Sigmoid colon (tissue), 7 donors: ENCODE results near the gene RNF17. TPM values are rescaled to one million over a fixed set of nuclear protein-coding genes. Genes with fewer than 3 reads are reported as not detected.

Source experiments
- DNase-seq: peaks from one replicate; pipeline ENCODE4 v3.0.0-alpha.2; 2019
- H3K27ac ChIP-seq, 4 donors: fragments of 200-600 bp; sonication (generic); one replicate each; pipeline ENCODE4 v1.5.1; 2016 to 2019; ENCODE audit warnings: mild to moderate bottlenecking in 1 of 4
- H3K27me3 ChIP-seq, 3 donors: fragments of 200-600 bp; sonication (generic); one replicate each; pipeline ENCODE4 v1.5.1; 2019; ENCODE audit warnings: mild to moderate bottlenecking in 1 of 3
- H3K36me3 ChIP-seq, 4 donors: fragments of 200-600 bp; sonication (generic); one replicate each; pipeline ENCODE4 v1.5.1; 2016 to 2019
- H3K4me1 ChIP-seq, 4 donors: fragments of 200-600 bp; sonication (generic); one replicate each; pipeline ENCODE4 v1.5.1; 2017 to 2019
- H3K4me3 ChIP-seq, 4 donors: fragments of 200-600 bp; sonication (generic); one replicate each; pipeline ENCODE4 v1.5.1; 2017 to 2019; ENCODE audit warnings: mild to moderate bottlenecking in 2 of 4, moderate library complexity in 1 of 4
- H3K9me3 ChIP-seq, 4 donors: fragments of 200-600 bp in 3 of 4; sonication (generic) in 3 of 4; one replicate each; pipeline versions ENCODE4 v1.5.1 to v1.6.1; 2013 to 2019
- CTCF ChIP-seq, 4 experiments: fragments of 450-650 bp in 3 of 4; fragments of 200-600 bp in 1 of 4; IDR thresholded peaks; one replicate each; pipeline ENCODE4 v1.5.1; 2016 to 2019; ENCODE audit warnings: antibody characterized with exemption in 4 of 4, mild to moderate bottlenecking in 3 of 4, moderate library complexity in 2 of 4
- EP300 ChIP-seq, 4 donors: sonication (generic); formaldehyde crosslinking; IDR thresholded peaks; one replicate each; pipeline ENCODE4 v1.6.1; 2017; ENCODE audit warnings: antibody characterized with exemption in 4 of 4
- POLR2A ChIP-seq, 2 donors: fragments of 450-650 bp; IDR thresholded peaks; one replicate each; pipeline ENCODE4 v1.6.1; 2016; ENCODE audit warnings: antibody characterized with exemption in 2 of 2, mild to moderate bottlenecking in 2 of 2, moderate library complexity in 2 of 2
- POLR2AphosphoS5 ChIP-seq, 4 donors: sonication (generic); formaldehyde crosslinking; IDR thresholded peaks; one replicate each; pipeline ENCODE4 v1.6.1; 2017; ENCODE audit warnings: antibody characterized with exemption in 4 of 4
- WGBS, 2 donors: extraction: QIAGEN DNeasy Blood & Tissue Kit; methylation state at CpG; one replicate each; pipeline ENCODE4 v1.1.7; 2013; 5-methylcytosine and 5-hydroxymethylcytosine counted together
- intact Hi-C: fragments of 100-400 bp; cut with DNase I; formaldehyde crosslinking; loops from one replicate; pipeline ENCODE4 v1.15.1; 2023
- polyA plus RNA-seq, 3 donors: library from polyadenylated mRNA; stranded (reverse); fragments of 200-250 nt; gene quantifications; one replicate each; pipeline ENCODE4 v1.2.3, GENCODE V29; 2013
- total RNA-seq, 4 donors: library from RNA; depleted of rRNA; stranded (reverse); fragments of >200 nt; gene quantifications; one replicate each; pipeline ENCODE4 v1.1.0, GENCODE V29; 2016
- donor health status: healthy with polysubstance abuse.
- donor health status: Bipolar disorder and iron deficiency.
- donor health status: healthy.

The RNF17 gene
- total and polyA plus RNA-seq, 7 donors = 0.16 to 1.4 (median 0.55) TPM; not detected in 4

GRCh38 chr13:24851546-24851945 lies 87.6 kb downstream of the RNF17 start:
- DNase-seq = no peak
- TF ChIP-seq EP300 (IDR thresholded peaks at IDR 0.05) (no peak), POLR2AphosphoS5 (IDR thresholded peaks at IDR 0.05) (no peak), CTCF (IDR thresholded peaks at IDR 0.05) (no peak), POLR2A (IDR thresholded peaks at IDR 0.05) (no peak)
- Histone ChIP-seq H3K4me1 (peaks cover 0 to 13% (median 8%) of the 10 kb centered on the region in 4 donors), H3K4me3 (no peak overlapping the region), H3K27ac (no peak overlapping the region), H3K27me3 (no peaks in the 10 kb centered on the region), H3K9me3 (no peaks in the 10 kb centered on the region), H3K36me3 (no peaks in the 10 kb centered on the region)
- WGBS, 2 donors = 43 to 65% methylated on average over 1 of the region's 1 CpG
- intact Hi-C loops = no loop called here

- Histone ChIP-seq H3K27me3 (no peaks in the 10 kb centered on the region), H3K4me3 (no peak overlapping the region), H3K4me1 (peaks cover 0 to 13% (median 8%) of the 10 kb centered on the region in 4 donors), H3K9me3 (no peaks in the 10 kb centered on the region), H3K36me3 (no peaks in the 10 kb centered on the region), H3K27ac (no peak overlapping the region)
- DNase-seq = no peak
- no peak for TF ChIP-seq EP300 (IDR thresholded peaks at IDR 0.05)
- TF ChIP-seq POLR2AphosphoS5 (IDR thresholded peaks at IDR 0.05) = no peak
- TF ChIP-seq POLR2A (IDR thresholded peaks at IDR 0.05) = no peak
- no peak for TF ChIP-seq CTCF (IDR thresholded peaks at IDR 0.05)
- intact Hi-C loops = no loop called here
These were observed 90.3 kb downstream of the RNF17 start for GRCh38 chr13:24854311-24854710.

GRCh38 chr13:24858953-24859352 lies 95.0 kb downstream of the RNF17 start:
- WGBS, 2 donors = 78 to 84% methylated on average over 5 of the region's 5 CpGs
- no peaks in the 10 kb centered on the region for H3K9me3 ChIP-seq
- TF ChIP-seq CTCF (IDR thresholded peaks at IDR 0.05) = no peak
- TF ChIP-seq POLR2A (IDR thresholded peaks at IDR 0.05) = no peak
- TF ChIP-seq POLR2AphosphoS5 (IDR thresholded peaks at IDR 0.05) = no peak
- TF ChIP-seq EP300 (IDR thresholded peaks at IDR 0.05) = no peak
- no peak overlapping the region for H3K4me3 ChIP-seq
- no peak overlapping the region for H3K27ac ChIP-seq
- H3K4me1 ChIP-seq = no peaks in the 10 kb centered on the region
- intact Hi-C loops = no loop called here
- no peaks in the 10 kb centered on the region for H3K27me3 ChIP-seq
- no peaks in the 10 kb centered on the region for H3K36me3 ChIP-seq
- DNase-seq = no peak

- intact Hi-C loops = no loop called here
- H3K4me1 ChIP-seq = no peaks in the 10 kb centered on the region
These were observed 96.8 kb downstream of the RNF17 start for GRCh38 chr13:24860770-24861169.

More at GRCh38 chr13:24860770-24861169, 96.8 kb downstream of the RNF17 start:
- Histone ChIP-seq H3K4me3 (no peak overlapping the region), H3K27ac (no peak overlapping the region), H3K36me3 (no peaks in the 10 kb centered on the region), H3K9me3 (no peaks in the 10 kb centered on the region), H3K27me3 (no peaks in the 10 kb centered on the region)
- 75 to 79% methylated on average over 4 of the region's 4 CpGs for WGBS, 2 donors
- DNase-seq = no peak
- TF ChIP-seq POLR2A (IDR thresholded peaks at IDR 0.05) = no peak
- TF ChIP-seq CTCF (IDR thresholded peaks at IDR 0.05) = no peak
- TF ChIP-seq EP300 (IDR thresholded peaks at IDR 0.05) = no peak
- TF ChIP-seq POLR2AphosphoS5 (IDR thresholded peaks at IDR 0.05) = no peak
